Lower leg skin (tissue), 3 donors: Measurements from ENCODE around the gene WFIKKN2.

Source experiments
- POLR2A ChIP-seq, 2 donors: fragments of 450-650 bp; IDR thresholded peaks; one replicate each; pipeline ENCODE4 v1.6.1; 2016 to 2017; ENCODE audit warnings: antibody characterized with exemption in 2 of 2, mild to moderate bottlenecking in 1 of 2, moderate library complexity in 1 of 2
- TF ChIP-seq, protein P1 (sequence below), 3 donors: fragments of 450-650 bp; IDR thresholded peaks; one replicate each; pipeline ENCODE4 v1.5.1; 2016; ENCODE audit warnings: antibody characterized with exemption in 3 of 3, mild to moderate bottlenecking in 3 of 3, moderate library complexity in 2 of 3

DNA sequence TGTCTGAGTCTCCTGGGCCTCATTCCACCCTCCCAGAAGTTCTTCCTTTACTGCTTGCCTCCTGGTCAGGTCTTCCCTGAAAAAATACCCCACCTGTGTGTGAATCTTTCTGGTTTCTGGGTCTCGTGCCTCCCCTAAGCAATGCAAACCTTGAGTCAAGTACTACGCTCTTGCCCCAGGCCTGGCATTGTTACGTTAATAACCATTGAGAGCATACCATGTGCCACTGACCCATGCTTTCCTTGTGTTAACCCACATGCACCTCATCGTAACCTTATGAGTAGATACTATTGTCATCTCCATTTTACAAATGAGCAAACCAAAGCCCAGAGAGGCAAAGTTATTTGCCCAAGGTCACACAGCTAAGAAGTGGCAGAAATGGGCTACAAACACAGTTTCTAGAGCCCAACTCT is 56.2 kb downstream of the WFIKKN2 start:
- TF ChIP-seq, protein P1, sequence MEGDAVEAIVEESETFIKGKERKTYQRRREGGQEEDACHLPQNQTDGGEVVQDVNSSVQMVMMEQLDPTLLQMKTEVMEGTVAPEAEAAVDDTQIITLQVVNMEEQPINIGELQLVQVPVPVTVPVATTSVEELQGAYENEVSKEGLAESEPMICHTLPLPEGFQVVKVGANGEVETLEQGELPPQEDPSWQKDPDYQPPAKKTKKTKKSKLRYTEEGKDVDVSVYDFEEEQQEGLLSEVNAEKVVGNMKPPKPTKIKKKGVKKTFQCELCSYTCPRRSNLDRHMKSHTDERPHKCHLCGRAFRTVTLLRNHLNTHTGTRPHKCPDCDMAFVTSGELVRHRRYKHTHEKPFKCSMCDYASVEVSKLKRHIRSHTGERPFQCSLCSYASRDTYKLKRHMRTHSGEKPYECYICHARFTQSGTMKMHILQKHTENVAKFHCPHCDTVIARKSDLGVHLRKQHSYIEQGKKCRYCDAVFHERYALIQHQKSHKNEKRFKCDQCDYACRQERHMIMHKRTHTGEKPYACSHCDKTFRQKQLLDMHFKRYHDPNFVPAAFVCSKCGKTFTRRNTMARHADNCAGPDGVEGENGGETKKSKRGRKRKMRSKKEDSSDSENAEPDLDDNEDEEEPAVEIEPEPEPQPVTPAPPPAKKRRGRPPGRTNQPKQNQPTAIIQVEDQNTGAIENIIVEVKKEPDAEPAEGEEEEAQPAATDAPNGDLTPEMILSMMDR (IDR thresholded peaks at IDR 0.05): no peak
- no peak for TF ChIP-seq POLR2A (IDR thresholded peaks at IDR 0.05)
